Activated CD8-positive, alpha-beta T cell treated with anti-CD3 and anti-CD28 coated beads for 36 hours (primary cell): ENCODE measurements around the gene MRTFB. TPM values are rescaled to one million over a fixed set of nuclear protein-coding genes. Genes with fewer than 3 reads are reported as not detected.

Experiments used
- ATAC-seq: fragments of 200-7000 bp; cut with Tn5 transposase; one replicate; pipeline ENCODE4 v1.10.0; 2021; ENCODE audit warnings: mild to moderate bottlenecking, moderate library complexity
- CTCF ChIA-PET: fragments of 350-600 bp; sonication (Branson Sonifier 250); formaldehyde crosslinking; loops from one replicate; lab custom pipeline; 2021; ENCODE audit warnings: antibody characterized with exemption; lab: Charles Lee
- POLR2A ChIA-PET: fragments of 350-600 bp; sonication (Branson Sonifier 250); formaldehyde crosslinking; loops from one replicate; lab custom pipeline; 2021; ENCODE audit warnings: antibody characterized with exemption; lab: Charles Lee
- DNase-seq: peaks from one replicate; pipeline ENCODE4 v3.0.0-alpha.2; 2020
- H3K27ac Mint-ChIP-seq: one replicate; pipeline ENCODE4 v1.8.0; 2021; ENCODE audit warnings: mild to moderate bottlenecking, mixed read lengths
- H3K27me3 Mint-ChIP-seq: one replicate; pipeline ENCODE4 v1.8.0; 2021; ENCODE audit warnings: mixed read lengths
- H3K36me3 Mint-ChIP-seq: one replicate; pipeline ENCODE4 v1.8.0; 2021; ENCODE audit warnings: low read depth, mixed read lengths
- H3K4me1 Mint-ChIP-seq: one replicate; pipeline ENCODE4 v1.8.0; 2021; ENCODE audit warnings: low read depth, mixed read lengths
- H3K4me3 Mint-ChIP-seq: one replicate; pipeline ENCODE4 v1.8.0; 2021; ENCODE audit warnings: mild to moderate bottlenecking, moderate library complexity, mixed read lengths
- H3K9me3 Mint-ChIP-seq: one replicate; pipeline ENCODE4 v1.8.0; 2021; ENCODE audit warnings: mixed read lengths
- intact Hi-C: fragments of 100-400 bp; cut with micrococcal nuclease; formaldehyde crosslinking; loops from one replicate; pipeline ENCODE4 v1.10.0; 2022
- total RNA-seq, 2 experiments: library from RNA; stranded (reverse); gene quantifications; one replicate each; pipeline ENCODE4 v1.2.3, GENCODE V29; 2021
- TF ChIP-seq, protein P1 (sequence below): fragments of 200-600 bp; IDR thresholded peaks from one replicate; pipeline ENCODE4 v1.8.0; 2022; ENCODE audit warnings: antibody characterized with exemption, mild to moderate bottlenecking

The MRTFB gene
- total RNA-seq, 2 experiments from 2014 or later, result 10.3 to 12.0 TPM

- Mint-ChIP-seq H3K4me3 (no peak overlapping the region), H3K27me3 (peaks cover 10% of the 10 kb centered on the region), H3K27ac (no peak overlapping the region), H3K36me3 (no peaks in the 10 kb centered on the region), H3K9me3 (no peaks in the 10 kb centered on the region), H3K4me1 (no peaks in the 10 kb centered on the region)
- intact Hi-C loops, result no loop called here
- TF ChIP-seq, protein P1, sequence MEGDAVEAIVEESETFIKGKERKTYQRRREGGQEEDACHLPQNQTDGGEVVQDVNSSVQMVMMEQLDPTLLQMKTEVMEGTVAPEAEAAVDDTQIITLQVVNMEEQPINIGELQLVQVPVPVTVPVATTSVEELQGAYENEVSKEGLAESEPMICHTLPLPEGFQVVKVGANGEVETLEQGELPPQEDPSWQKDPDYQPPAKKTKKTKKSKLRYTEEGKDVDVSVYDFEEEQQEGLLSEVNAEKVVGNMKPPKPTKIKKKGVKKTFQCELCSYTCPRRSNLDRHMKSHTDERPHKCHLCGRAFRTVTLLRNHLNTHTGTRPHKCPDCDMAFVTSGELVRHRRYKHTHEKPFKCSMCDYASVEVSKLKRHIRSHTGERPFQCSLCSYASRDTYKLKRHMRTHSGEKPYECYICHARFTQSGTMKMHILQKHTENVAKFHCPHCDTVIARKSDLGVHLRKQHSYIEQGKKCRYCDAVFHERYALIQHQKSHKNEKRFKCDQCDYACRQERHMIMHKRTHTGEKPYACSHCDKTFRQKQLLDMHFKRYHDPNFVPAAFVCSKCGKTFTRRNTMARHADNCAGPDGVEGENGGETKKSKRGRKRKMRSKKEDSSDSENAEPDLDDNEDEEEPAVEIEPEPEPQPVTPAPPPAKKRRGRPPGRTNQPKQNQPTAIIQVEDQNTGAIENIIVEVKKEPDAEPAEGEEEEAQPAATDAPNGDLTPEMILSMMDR, result no peak
- CTCF ChIA-PET, result no interaction called here
- no peak for DNase-seq
- POLR2A ChIA-PET, result no interaction called here
- no peak for ATAC-seq
These were observed 19.9 kb upstream of the MRTFB start for GRCh38 chr16:14051103-14051729.

DNA sequence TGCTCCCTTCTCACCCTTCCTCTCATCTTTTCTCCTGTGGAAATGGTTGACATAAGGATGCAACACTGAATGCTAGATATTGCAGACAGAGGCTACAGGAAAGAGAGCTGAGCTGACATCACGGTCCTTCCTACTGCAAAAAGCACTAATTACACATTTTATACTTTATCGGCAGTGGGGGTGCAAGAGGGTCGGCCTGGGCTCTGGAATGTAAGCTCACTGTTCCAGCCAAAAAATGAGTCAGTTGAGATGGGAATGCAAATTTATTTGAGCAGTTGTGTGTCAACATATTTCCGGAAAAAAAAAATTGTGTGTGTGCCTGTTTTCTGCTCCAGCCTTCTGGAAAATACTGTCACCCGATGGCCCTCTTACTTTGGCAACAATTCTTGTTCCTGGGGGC lies 14.1 kb upstream of the MRTFB start:
- CTCF ChIA-PET, result no interaction called here
- DNase-seq, result no peak
- Mint-ChIP-seq H3K27me3 (peaks cover 11% of the 10 kb centered on the region), H3K27ac (no peak overlapping the region), H3K4me1 (no peaks in the 10 kb centered on the region), H3K4me3 (no peak overlapping the region), H3K36me3 (no peaks in the 10 kb centered on the region), H3K9me3 (no peaks in the 10 kb centered on the region)
- POLR2A ChIA-PET, result no interaction called here
- TF ChIP-seq, protein P1, result no peak
- ATAC-seq, result no peak
- intact Hi-C loops, result no loop called here

- intact Hi-C loops, result no loop called here
- H3K36me3 Mint-ChIP-seq, result no peaks in the 10 kb centered on the region
- no peak for DNase-seq
- no peak overlapping the region for H3K4me3 Mint-ChIP-seq
- no peaks in the 10 kb centered on the region for H3K9me3 Mint-ChIP-seq
- no peaks in the 10 kb centered on the region for H3K4me1 Mint-ChIP-seq
- ATAC-seq, result no peak
- H3K27ac Mint-ChIP-seq, result no peak overlapping the region
- peaks cover 10% of the 10 kb centered on the region for H3K27me3 Mint-ChIP-seq
- CTCF ChIA-PET, result no interaction called here
- POLR2A ChIA-PET, result interaction anchor here (0.6 kb wide), 1 partner anchor 380 kb away, joined by 3 read pairs; no protein-coding TSS in a partner anchor
- TF ChIP-seq, protein P1, result no peak
These were observed 13.2 kb upstream of the MRTFB start for GRCh38 chr16:14057878-14058382.

- Mint-ChIP-seq H3K4me1 (no peaks in the 10 kb centered on the region), H3K27ac (no peak overlapping the region), H3K4me3 (no peak overlapping the region), H3K9me3 (no peaks in the 10 kb centered on the region), H3K27me3 (peaks cover 8% of the 10 kb centered on the region), H3K36me3 (no peaks in the 10 kb centered on the region)
- no peak for ATAC-seq
- CTCF ChIA-PET, result interaction anchor here (1.6 kb wide), 1 partner anchor 32 kb away, joined by 4 read pairs; no protein-coding TSS in a partner anchor
- intact Hi-C loops, result no loop called here
- TF ChIP-seq, protein P1, result no peak
- DNase-seq, result no peak
- POLR2A ChIA-PET, result no interaction called here
These were observed 9.3 kb upstream of the MRTFB start for GRCh38 chr16:14061732-14062259.

- Mint-ChIP-seq H3K36me3 (no peaks in the 10 kb centered on the region), H3K27ac (no peak overlapping the region), H3K27me3 (peaks cover 7% of the 10 kb centered on the region), H3K4me1 (no peaks in the 10 kb centered on the region), H3K4me3 (no peak overlapping the region), H3K9me3 (no peaks in the 10 kb centered on the region)
- intact Hi-C loops, result no loop called here
- TF ChIP-seq, protein P1, result no peak
- DNase-seq (no peak), ATAC-seq (no peak)
- ChIA-PET POLR2A (no interaction called here), CTCF (interaction anchor here (1.6 kb wide), 1 partner anchor 32 kb away, joined by 4 read pairs; no protein-coding TSS in a partner anchor)
These were observed 8.9 kb upstream of the MRTFB start for GRCh38 chr16:14062261-14062660.
